ENCODE data around the gene RPS18. TPM values are rescaled to one million over a fixed set of nuclear protein-coding genes. Genes with fewer than 3 reads are reported as not detected.

RPS18 gene
- total RNA-seq, 1 donor from 2014 or later = 950 TPM

- H3K36me3 ChIP-seq = peaks cover 71% of the 10 kb centered on the region
- peaks cover 67% of the 10 kb centered on the region for H3K4me1 ChIP-seq
- H3K27me3 ChIP-seq (ENCODE audit: low read depth) = no peaks in the 10 kb centered on the region
- peak overlapping the region; percentile 88 for H3K4me3 ChIP-seq
- H3K27ac ChIP-seq (replicated peaks) = peak overlapping the region; percentile 97
- H3K9me3 ChIP-seq (replicated peaks) = no peaks in the 10 kb centered on the region
- no peak for DNase-seq
- intact Hi-C loops (cut with micrococcal nuclease) = no loop called here
- no peak for TF ChIP-seq CTCF (IDR thresholded peaks at IDR 0.05; ENCODE audit: borderline replicate concordance)
Observed at GRCh38 chr6:33277663-33278391, 6.0 kb downstream of the RPS18 start.

GRCh38 chr6:33278392-33278741, 6.5 kb downstream of the RPS18 start:
- Histone ChIP-seq H3K4me1 (peaks cover 62% of the 10 kb centered on the region), H3K27ac (replicated peaks) (peak overlapping the region; percentile 97), H3K4me3 (peak overlapping the region; percentile 88), H3K27me3 (ENCODE audit: low read depth) (no peaks in the 10 kb centered on the region), H3K36me3 (peaks cover 71% of the 10 kb centered on the region), H3K9me3 (replicated peaks) (no peaks in the 10 kb centered on the region)
- no peak for TF ChIP-seq CTCF (IDR thresholded peaks at IDR 0.05; ENCODE audit: borderline replicate concordance)
- intact Hi-C loops (cut with micrococcal nuclease) = no loop called here
- no peak for DNase-seq

- Histone ChIP-seq H3K9me3 (replicated peaks) (no peaks in the 10 kb centered on the region), H3K4me1 (peaks cover 58% of the 10 kb centered on the region), H3K27me3 (ENCODE audit: low read depth) (no peaks in the 10 kb centered on the region), H3K27ac (replicated peaks) (peak overlapping the region; percentile 97), H3K36me3 (peaks cover 71% of the 10 kb centered on the region), H3K4me3 (no peak overlapping the region)
- intact Hi-C loops (cut with micrococcal nuclease) = no loop called here
- TF ChIP-seq CTCF (IDR thresholded peaks at IDR 0.05; ENCODE audit: borderline replicate concordance) = no peak
- DNase-seq = no peak
Observed at GRCh38 chr6:33278810-33279209, 6.9 kb downstream of the RPS18 start.

- Histone ChIP-seq H3K4me3 (no peak overlapping the region), H3K27me3 (ENCODE audit: low read depth) (no peaks in the 10 kb centered on the region), H3K4me1 (peaks cover 53% of the 10 kb centered on the region), H3K27ac (replicated peaks) (peak overlapping the region; percentile 97), H3K9me3 (replicated peaks) (no peaks in the 10 kb centered on the region), H3K36me3 (peaks cover 71% of the 10 kb centered on the region)
- intact Hi-C loops (cut with micrococcal nuclease) = no loop called here
- no peak for TF ChIP-seq CTCF (IDR thresholded peaks at IDR 0.05; ENCODE audit: borderline replicate concordance)
- no peak for DNase-seq
Observed at GRCh38 chr6:33279257-33279695, 7.4 kb downstream of the RPS18 start.

GRCh38 chr6:33279971-33280511, 8.2 kb downstream of the RPS18 start:
- intact Hi-C loops (cut with micrococcal nuclease) = no loop called here
- DNase-seq = no peak
- Histone ChIP-seq H3K9me3 (replicated peaks) (no peaks in the 10 kb centered on the region), H3K36me3 (peaks cover 71% of the 10 kb centered on the region), H3K4me1 (peaks cover 45% of the 10 kb centered on the region), H3K27me3 (ENCODE audit: low read depth) (no peaks in the 10 kb centered on the region), H3K4me3 (no peak overlapping the region), H3K27ac (replicated peaks) (no peak overlapping the region)
- TF ChIP-seq CTCF (IDR thresholded peaks at IDR 0.05; ENCODE audit: borderline replicate concordance) = peak; percentile 29
